ENCODE measurements around the gene MAP3K2.

The MAP3K2 gene

GRCh38 chr2:127357591-127357990 lies 30.2 kb downstream of the MAP3K2 start:
- TF ChIP-seq, protein P1, sequence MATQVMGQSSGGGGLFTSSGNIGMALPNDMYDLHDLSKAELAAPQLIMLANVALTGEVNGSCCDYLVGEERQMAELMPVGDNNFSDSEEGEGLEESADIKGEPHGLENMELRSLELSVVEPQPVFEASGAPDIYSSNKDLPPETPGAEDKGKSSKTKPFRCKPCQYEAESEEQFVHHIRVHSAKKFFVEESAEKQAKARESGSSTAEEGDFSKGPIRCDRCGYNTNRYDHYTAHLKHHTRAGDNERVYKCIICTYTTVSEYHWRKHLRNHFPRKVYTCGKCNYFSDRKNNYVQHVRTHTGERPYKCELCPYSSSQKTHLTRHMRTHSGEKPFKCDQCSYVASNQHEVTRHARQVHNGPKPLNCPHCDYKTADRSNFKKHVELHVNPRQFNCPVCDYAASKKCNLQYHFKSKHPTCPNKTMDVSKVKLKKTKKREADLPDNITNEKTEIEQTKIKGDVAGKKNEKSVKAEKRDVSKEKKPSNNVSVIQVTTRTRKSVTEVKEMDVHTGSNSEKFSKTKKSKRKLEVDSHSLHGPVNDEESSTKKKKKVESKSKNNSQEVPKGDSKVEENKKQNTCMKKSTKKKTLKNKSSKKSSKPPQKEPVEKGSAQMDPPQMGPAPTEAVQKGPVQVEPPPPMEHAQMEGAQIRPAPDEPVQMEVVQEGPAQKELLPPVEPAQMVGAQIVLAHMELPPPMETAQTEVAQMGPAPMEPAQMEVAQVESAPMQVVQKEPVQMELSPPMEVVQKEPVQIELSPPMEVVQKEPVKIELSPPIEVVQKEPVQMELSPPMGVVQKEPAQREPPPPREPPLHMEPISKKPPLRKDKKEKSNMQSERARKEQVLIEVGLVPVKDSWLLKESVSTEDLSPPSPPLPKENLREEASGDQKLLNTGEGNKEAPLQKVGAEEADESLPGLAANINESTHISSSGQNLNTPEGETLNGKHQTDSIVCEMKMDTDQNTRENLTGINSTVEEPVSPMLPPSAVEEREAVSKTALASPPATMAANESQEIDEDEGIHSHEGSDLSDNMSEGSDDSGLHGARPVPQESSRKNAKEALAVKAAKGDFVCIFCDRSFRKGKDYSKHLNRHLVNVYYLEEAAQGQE (IDR thresholded peaks at IDR 0.05; ENCODE audit: insufficient read depth in 1 of 2, low read depth in 2 of 2, low read length in 2 of 2), result no peak
- TF ChIP-seq TAF1 (IDR thresholded peaks at IDR 0.05; ENCODE audit: borderline replicate concordance, insufficient read depth, low read length), result no peak
- no peak for TF ChIP-seq FOXP2 (optimal IDR thresholded peaks at IDR 0.05; ENCODE audit: borderline replicate concordance, extremely low read depth, extremely low read length, insufficient read depth)
- no peak for TF ChIP-seq POLR2AphosphoS5 (IDR thresholded peaks at IDR 0.05; ENCODE audit: low read depth, low read length)
- TF ChIP-seq SIN3A (IDR thresholded peaks at IDR 0.05; ENCODE audit: borderline replicate concordance, insufficient read depth, low read length), result no peak

DNA sequence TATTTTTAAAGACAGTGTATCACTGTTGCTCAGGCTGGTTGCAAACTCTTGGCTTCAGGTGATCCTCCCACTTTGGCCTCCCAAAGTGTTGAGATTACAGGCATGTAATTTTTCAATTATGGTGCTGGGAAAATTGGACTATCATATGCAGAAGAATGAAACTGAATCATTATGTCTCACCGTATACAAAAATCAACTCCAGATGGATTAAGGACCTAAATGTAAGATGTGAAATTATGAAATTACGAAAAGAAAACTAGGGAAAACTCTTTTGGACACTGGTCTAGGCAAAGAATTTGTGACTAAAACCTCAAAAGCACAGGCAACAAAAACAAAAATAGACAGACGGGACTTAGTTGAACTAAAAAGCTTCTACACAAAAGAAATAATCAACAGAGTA lies 31.2 kb downstream of the MAP3K2 start:
- TF ChIP-seq, protein P1 (IDR thresholded peaks at IDR 0.05; ENCODE audit: insufficient read depth in 1 of 2, low read depth in 2 of 2, low read length in 2 of 2), result no peak
- TF ChIP-seq SIN3A (IDR thresholded peaks at IDR 0.05; ENCODE audit: borderline replicate concordance, insufficient read depth, low read length) (no peak), TAF1 (IDR thresholded peaks at IDR 0.05; ENCODE audit: borderline replicate concordance, insufficient read depth, low read length) (no peak), POLR2AphosphoS5 (IDR thresholded peaks at IDR 0.05; ENCODE audit: low read depth, low read length) (no peak), FOXP2 (optimal IDR thresholded peaks at IDR 0.05; ENCODE audit: borderline replicate concordance, extremely low read depth, extremely low read length, insufficient read depth) (no peak)

- TF ChIP-seq TAF1 (IDR thresholded peaks at IDR 0.05; ENCODE audit: borderline replicate concordance, insufficient read depth, low read length), result no peak
- TF ChIP-seq, protein P1 (IDR thresholded peaks at IDR 0.05; ENCODE audit: insufficient read depth in 1 of 2, low read depth in 2 of 2, low read length in 2 of 2), result no peak
- no peak for TF ChIP-seq SIN3A (IDR thresholded peaks at IDR 0.05; ENCODE audit: borderline replicate concordance, insufficient read depth, low read length)
- TF ChIP-seq POLR2AphosphoS5 (IDR thresholded peaks at IDR 0.05; ENCODE audit: low read depth, low read length), result no peak
- no peak for TF ChIP-seq FOXP2 (optimal IDR thresholded peaks at IDR 0.05; ENCODE audit: borderline replicate concordance, extremely low read depth, extremely low read length, insufficient read depth)
Observed at GRCh38 chr2:127355407-127356008, 32.3 kb downstream of the MAP3K2 start.

DNA sequence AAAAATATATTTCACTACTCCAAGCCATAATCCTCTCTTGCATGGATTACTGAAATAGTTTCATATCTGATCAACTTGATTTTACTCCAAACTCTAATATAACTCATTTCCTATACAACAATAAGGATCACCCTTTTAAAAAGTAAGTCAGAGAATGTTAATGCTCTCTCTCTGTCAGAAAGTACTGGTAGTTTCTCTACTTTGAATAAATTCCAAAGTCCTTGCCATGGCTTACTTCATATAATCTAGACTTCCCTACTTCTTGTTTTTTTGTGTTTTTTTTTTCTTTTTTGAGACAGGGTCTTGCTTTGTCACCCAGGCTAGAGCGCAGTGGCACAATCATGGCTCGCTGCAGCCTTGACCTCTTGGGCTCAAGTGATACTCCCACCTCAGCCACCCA lies 36.2 kb downstream of the MAP3K2 start:
- TF ChIP-seq FOXP2 (optimal IDR thresholded peaks at IDR 0.05; ENCODE audit: borderline replicate concordance, extremely low read depth, extremely low read length, insufficient read depth), result no peak
- TF ChIP-seq TAF1 (IDR thresholded peaks at IDR 0.05; ENCODE audit: borderline replicate concordance, insufficient read depth, low read length), result no peak
- TF ChIP-seq SIN3A (IDR thresholded peaks at IDR 0.05; ENCODE audit: borderline replicate concordance, insufficient read depth, low read length), result no peak
- TF ChIP-seq POLR2AphosphoS5 (IDR thresholded peaks at IDR 0.05; ENCODE audit: low read depth, low read length), result no peak
- TF ChIP-seq, protein P1 (IDR thresholded peaks at IDR 0.05; ENCODE audit: insufficient read depth in 1 of 2, low read depth in 2 of 2, low read length in 2 of 2), result no peak
